H1 (cell line): Measurements from ENCODE around the gene HABP2. TPM values are rescaled to one million over a fixed set of nuclear protein-coding genes. Genes with fewer than 3 reads are reported as not detected.

Source experiments
- JUND ChIP-seq: IDR thresholded peaks from 2 replicates; pipeline ENCODE4 v1.6.1; 2011; ENCODE audit warnings: mild to moderate bottlenecking, improper control_type of control experiment, low read length
- KDM1A ChIP-seq: fragments of 200-600, 300-600 bp; sonication (generic); IDR thresholded peaks from 2 replicates; pipeline ENCODE4 v1.7.1; 2016; ENCODE audit warnings: mild to moderate bottlenecking, low read length, borderline replicate concordance
- SIN3A ChIP-seq, 2 experiments: IDR thresholded peaks in 1 of 2; conservative IDR thresholded peaks in 1 of 2; 2 replicates each; pipeline ENCODE4 v1.6.1; 2011 to 2012; ENCODE audit warnings: low read length in 2 of 2, improper control_type of control experiment in 1 of 2, low read depth in 1 of 2, mild to moderate bottlenecking in 1 of 2
- TBP ChIP-seq: IDR thresholded peaks from 2 replicates; pipeline ENCODE4 v1.6.1; 2011; ENCODE audit warnings: low read depth, low read length, improper control_type of control experiment
- polyA plus RNA-seq, 7 experiments: library from polyadenylated mRNA; depleted of rRNA in 3 of 7; stranded (reverse) in 5 of 7; unstranded in 2 of 7; fragments of >200 nt in 5 of 7; fragments of 200-250 nt in 2 of 7; gene quantifications; 1 replicate in 5 of 7; 2 replicates in 1 of 7; 4 replicates in 1 of 7; pipeline versions ENCODE4 v1.2.1 to v1.2.3, GENCODE V29; 2011 to 2013; ENCODE audit warnings: missing spikeins in 2 of 7, mixed read lengths in 2 of 7
- total RNA-seq: library from RNA; stranded (reverse); fragmentation: NEBNext Ultra II Directional; extraction: Animal tissue kit (Norgen Biotek cat#: 25700); gene quantifications from 2 replicates; pipeline ENCODE4 v1.2.1, GENCODE V29; 2021
- TF ChIP-seq, protein P1 (sequence below), 3 experiments: IDR thresholded peaks; 1 replicate in 2 of 3; 2 replicates in 1 of 3; pipeline versions ENCODE4 v1.5.1 to v1.6.1; 2011; ENCODE audit warnings: low read length in 3 of 3, mild to moderate bottlenecking in 3 of 3, inconsistent platforms in 2 of 3, low read depth in 1 of 3, moderate library complexity in 1 of 3; ENCODE audit not compliant: insufficient read depth in 1 of 3; ENCODE audit errors: control extremely low read depth in 1 of 3

The HABP2 gene
- total and polyA plus RNA-seq, 2 of the 8 experiments (the other 6 are each of a cell fraction or from before 2014, with no cell fraction given) = not detected

DNA sequence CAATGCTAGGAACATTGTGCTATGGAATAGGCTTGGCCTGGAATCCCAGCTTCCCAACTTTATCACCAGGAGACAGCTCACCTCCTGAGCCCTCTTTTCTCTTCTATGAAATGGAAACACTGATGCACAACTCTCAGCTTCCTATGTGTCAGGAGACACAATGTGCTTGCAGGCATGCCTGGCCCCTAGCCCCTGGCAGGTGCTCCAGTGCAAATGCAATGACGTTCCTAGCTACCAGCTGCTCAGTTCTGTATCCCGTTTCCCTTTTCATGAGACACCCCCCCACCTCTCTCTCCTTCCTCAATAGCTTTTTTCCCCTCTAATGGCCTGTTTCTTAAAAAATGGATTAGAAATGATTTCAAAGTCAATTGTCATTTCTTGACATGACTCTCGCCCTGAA, 30.7 kb downstream of the HABP2 start (continued):
- TF ChIP-seq SIN3A (conservative IDR thresholded peaks at IDR 0.05 in 1 of 2, IDR thresholded peaks at IDR 0.05 in 1 of 2; ENCODE audit: low read depth in 1 of 2, low read length in 2 of 2) = no peak
- TF ChIP-seq KDM1A = no peak
- TF ChIP-seq, protein P1, sequence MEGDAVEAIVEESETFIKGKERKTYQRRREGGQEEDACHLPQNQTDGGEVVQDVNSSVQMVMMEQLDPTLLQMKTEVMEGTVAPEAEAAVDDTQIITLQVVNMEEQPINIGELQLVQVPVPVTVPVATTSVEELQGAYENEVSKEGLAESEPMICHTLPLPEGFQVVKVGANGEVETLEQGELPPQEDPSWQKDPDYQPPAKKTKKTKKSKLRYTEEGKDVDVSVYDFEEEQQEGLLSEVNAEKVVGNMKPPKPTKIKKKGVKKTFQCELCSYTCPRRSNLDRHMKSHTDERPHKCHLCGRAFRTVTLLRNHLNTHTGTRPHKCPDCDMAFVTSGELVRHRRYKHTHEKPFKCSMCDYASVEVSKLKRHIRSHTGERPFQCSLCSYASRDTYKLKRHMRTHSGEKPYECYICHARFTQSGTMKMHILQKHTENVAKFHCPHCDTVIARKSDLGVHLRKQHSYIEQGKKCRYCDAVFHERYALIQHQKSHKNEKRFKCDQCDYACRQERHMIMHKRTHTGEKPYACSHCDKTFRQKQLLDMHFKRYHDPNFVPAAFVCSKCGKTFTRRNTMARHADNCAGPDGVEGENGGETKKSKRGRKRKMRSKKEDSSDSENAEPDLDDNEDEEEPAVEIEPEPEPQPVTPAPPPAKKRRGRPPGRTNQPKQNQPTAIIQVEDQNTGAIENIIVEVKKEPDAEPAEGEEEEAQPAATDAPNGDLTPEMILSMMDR (IDR thresholded peaks at IDR 0.05; ENCODE audit: control extremely low read depth in 1 of 3, insufficient read depth in 1 of 3, low read depth in 1 of 3, low read length in 3 of 3) = no peak
- no peak for TF ChIP-seq JUND
- no peak for TF ChIP-seq TBP
- TF ChIP-seq, all 59 proteins: peak for 0
